ENCODE data around the gene RTP2.

The RTP2 gene

DNA sequence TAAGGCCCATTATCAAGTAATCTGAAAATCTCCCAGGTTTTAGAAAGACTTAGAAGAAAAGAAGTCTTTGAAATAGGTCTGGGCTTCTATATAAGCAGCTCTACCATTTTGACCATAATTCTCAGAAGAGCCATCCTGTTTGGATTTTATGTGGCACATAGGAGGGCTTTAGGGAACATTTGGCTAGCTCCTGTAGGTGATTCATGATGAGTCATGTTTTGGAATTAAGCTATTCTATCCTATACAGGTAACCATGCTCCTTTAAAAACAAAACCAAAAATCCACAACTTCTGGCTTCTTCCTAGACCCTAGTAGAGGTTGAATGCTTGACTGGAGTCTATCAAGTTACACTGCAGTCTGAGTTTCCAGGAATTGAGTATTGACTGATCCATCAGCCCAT lies 41.1 kb downstream of the RTP2 start:
- TF ChIP-seq POU2F2 (IDR thresholded peaks at IDR 0.05; ENCODE audit: low read depth, low read length) = no peak
- FAIRE-seq = no peak
- no peak for DNase-seq (ENCODE audit: insufficient read length, low spot score)

DNA sequence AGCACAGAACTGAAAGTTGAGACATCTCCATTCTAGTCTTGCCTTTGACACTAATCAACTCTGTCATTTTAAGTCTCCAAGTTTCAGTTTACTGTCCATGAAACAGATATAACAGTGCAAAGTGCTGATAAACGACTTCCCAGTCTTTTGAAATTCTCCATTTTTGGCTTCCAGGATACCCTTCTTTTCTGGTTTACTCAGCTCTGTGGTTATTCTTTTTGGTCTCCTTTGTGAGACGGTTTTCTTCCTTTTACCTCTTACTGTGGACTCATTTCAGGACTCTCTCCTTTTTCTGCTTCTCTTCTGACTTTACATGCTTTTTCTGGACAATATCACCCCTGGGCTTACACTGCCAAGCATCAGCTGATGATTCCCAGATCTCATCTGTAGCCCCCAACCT lies 51.1 kb downstream of the RTP2 start:
- DNase-seq (ENCODE audit: insufficient read length, low spot score) (no peak), FAIRE-seq (no peak)
- TF ChIP-seq POU2F2 (IDR thresholded peaks at IDR 0.05; ENCODE audit: low read depth, low read length) (no peak), TAF1 (IDR thresholded peaks at IDR 0.05; ENCODE audit: low read depth, low read length) (no peak)
